Karpas-422 (cell line): Measurements from ENCODE around the gene ECHDC3. TPM values are rescaled to one million over a fixed set of nuclear protein-coding genes. Genes with fewer than 3 reads are reported as not detected.

Source experiments
- DNase-seq: peaks from one replicate; pipeline ENCODE4 v3.0.0-alpha.2; 2015
- H2AFZ ChIP-seq: fragments of 200-600 bp; sonication (generic); 2 replicates; pipeline ENCODE4 v1.6.1; 2014; ENCODE audit warnings: antibody characterized with exemption, low read length, mixed read lengths
- H3K27ac ChIP-seq: fragments of 200-600 bp; sonication (generic); 2 replicates; pipeline ENCODE4 v1.5.1; 2014; ENCODE audit warnings: mild to moderate bottlenecking, low read length, moderate library complexity
- H3K27me3 ChIP-seq: fragments of 200-600 bp; sonication (generic); 2 replicates; pipeline ENCODE4 v1.6.1; 2014; ENCODE audit warnings: low read length, mixed read lengths
- H3K36me3 ChIP-seq: fragments of 200-600 bp; sonication (generic); 2 replicates; pipeline ENCODE4 v1.6.1; 2014; ENCODE audit warnings: low read length, mixed read lengths; ENCODE audit not compliant: insufficient read depth
- H3K4me1 ChIP-seq: fragments of 200-600 bp; sonication (generic); 2 replicates; pipeline ENCODE4 v1.6.1; 2014; ENCODE audit warnings: mild to moderate bottlenecking, low read length, mixed read lengths
- H3K4me2 ChIP-seq: fragments of 200-600 bp; sonication (generic); 2 replicates; pipeline ENCODE4 v1.6.1; 2014; ENCODE audit warnings: low read length, low read depth, mild to moderate bottlenecking; ENCODE audit not compliant: poor library complexity, severe bottlenecking
- H3K4me3 ChIP-seq: fragments of 200-600 bp; sonication (generic); 2 replicates; pipeline ENCODE4 v1.5.1; 2014; ENCODE audit warnings: mild to moderate bottlenecking, antibody characterized with exemption, low read length, mixed read lengths
- H3K79me2 ChIP-seq: fragments of 200-600 bp; sonication (generic); 2 replicates; pipeline ENCODE4 v1.6.1; 2014; ENCODE audit warnings: mild to moderate bottlenecking, low read length, mixed read lengths
- H3K9ac ChIP-seq: fragments of 200-600 bp; sonication (generic); 2 replicates; pipeline ENCODE4 v1.6.0; 2014; ENCODE audit warnings: low read length
- H3K9me2 ChIP-seq: fragments of 200-600 bp; sonication (generic), shearing (Covaris generic); replicated peaks from 2 replicates; pipeline ENCODE4 v1.6.0; 2014; ENCODE audit warnings: mild to moderate bottlenecking, low read length, moderate library complexity; ENCODE audit not compliant: insufficient read depth
- H3K9me3 ChIP-seq: fragments of 300-700, 200-600 bp; sonication (generic); 2 replicates; pipeline ENCODE4 v1.6.1; 2014; ENCODE audit warnings: low read length, mixed read lengths
- H4K20me1 ChIP-seq: fragments of 200-600 bp; sonication (generic); 2 replicates; pipeline ENCODE4 v1.6.1; 2014; ENCODE audit warnings: mild to moderate bottlenecking, antibody characterized with exemption, low read length, low read depth; ENCODE audit not compliant: insufficient read depth
- total RNA-seq: library from RNA; depleted of rRNA; stranded (reverse); fragments of >200 nt; shearing (Covaris generic); gene quantifications from 2 replicates; pipeline ENCODE4 v1.2.3, GENCODE V29; 2014; ENCODE audit warnings: low replicate concordance; rRNA removed

Gene ECHDC3
- total RNA-seq, 1 experiment from 2014 or later, result not detected

GRCh38 chr10:11813177-11813576 is 71.0 kb downstream of the ECHDC3 start:
- Histone ChIP-seq H3K36me3 (no peaks in the 10 kb centered on the region), H3K27ac (no peak overlapping the region), H3K4me3 (no peak overlapping the region), H3K9me2 (no peaks in the 10 kb centered on the region), H3K79me2 (no peaks in the 10 kb centered on the region), H4K20me1 (no peaks in the 10 kb centered on the region), H3K4me1 (no peaks in the 10 kb centered on the region), H3K9me3 (no peaks in the 10 kb centered on the region), H3K9ac (no peak overlapping the region), H3K4me2 (no peak overlapping the region), H2AFZ (no peak overlapping the region), H3K27me3 (no peaks in the 10 kb centered on the region)
- DNase-seq, result no peak

Other genes starting within 250 kb of the ECHDC3 start
- gene USP6NL, start 130.7 kb upstream of the ECHDC3 start, total RNA-seq, result 54.3 and 63.9 TPM in 2 replicates
- gene PROSER2, start 81.0 kb downstream of the ECHDC3 start, total RNA-seq, result not detected in 2 replicates